ENCODE results near the gene AMY1B. TPM values are rescaled to one million over a fixed set of nuclear protein-coding genes. Genes with fewer than 3 reads are reported as not detected.
"Not testable (repeated sequence)": the region's sequence is repeated elsewhere in the genome, so short reads cannot be mapped to it uniquely, and the experiment has no call there.

AMY1B gene
- total RNA-seq: not detected in 2 replicates
- not detected for polyA plus RNA-seq (2012)

DNA sequence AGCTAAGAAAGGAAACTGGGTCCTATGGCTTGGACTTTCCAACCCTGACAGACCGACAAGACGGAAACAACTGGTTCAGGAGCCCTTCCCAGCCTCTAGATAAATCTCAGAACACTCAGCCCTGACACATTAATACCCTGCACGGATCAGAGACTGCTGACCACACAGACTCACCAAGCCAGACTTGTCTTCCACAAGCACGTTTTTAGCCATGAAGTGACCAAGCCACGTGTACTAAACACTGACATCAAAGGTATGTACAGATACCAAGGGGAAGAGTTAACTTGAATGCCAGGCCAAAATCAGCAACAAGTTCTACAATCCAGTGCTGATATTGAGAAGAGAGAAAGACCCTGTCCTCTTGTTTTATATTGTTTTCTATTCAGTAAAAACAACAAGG lies at the start of gene AMY1B:
Gene AMY1B (minus strand): TSS at position 101 of the 400 bp plus-strand sequence. CDS start 571 bp downstream, outside the sequence.
- not testable (repeated sequence) for DNase-seq (ENCODE audit: low read depth)

GRCh38 chr1:103745040-103745439 lies 49.0 kb upstream of the AMY1B start:
- DNase-seq (ENCODE audit: low read depth): not testable (repeated sequence)

DNA sequence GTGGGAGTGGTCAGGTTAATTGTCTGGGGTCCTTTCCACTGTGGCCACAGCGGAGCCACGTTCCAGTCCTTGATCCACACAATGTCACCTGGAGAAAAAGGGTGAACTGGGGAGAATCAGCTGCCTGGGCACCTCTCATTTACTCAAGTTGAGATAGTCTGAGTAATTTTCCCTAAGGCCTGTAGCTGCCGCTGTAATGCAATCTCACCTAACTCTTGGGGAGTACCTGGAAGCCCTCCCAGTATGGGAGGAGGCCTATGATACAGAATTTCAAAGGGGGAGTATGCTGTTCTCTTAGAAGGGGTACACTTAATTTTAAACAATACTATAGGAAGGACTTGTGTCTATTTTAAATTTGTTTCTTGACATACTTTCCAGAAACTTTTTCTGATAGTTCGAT lies 48.4 kb upstream of the AMY1B start:
- not testable (repeated sequence) for DNase-seq (ENCODE audit: low read depth)

DNA sequence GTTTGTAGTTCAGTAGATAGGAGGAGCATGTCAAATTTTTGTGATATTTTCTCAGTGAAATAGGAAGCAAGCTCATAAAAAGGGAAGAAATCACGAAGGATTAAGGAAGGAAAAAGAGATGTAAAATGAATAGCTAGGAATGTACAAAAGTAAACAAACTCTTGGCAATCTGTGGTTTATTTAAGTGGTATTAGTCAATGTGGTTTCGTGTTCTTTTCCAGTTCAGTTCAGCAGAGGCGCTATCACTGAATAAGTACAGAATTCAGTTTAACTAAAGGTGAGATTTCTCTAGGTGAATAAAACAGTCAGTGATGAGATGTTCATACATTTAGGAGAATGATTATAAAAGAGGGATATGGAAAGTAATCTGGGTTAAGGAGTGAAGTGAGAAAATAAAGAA lies 42.0 kb upstream of the AMY1B start:
- not testable (repeated sequence) for DNase-seq (ENCODE audit: low read depth)

- not testable (repeated sequence) for DNase-seq (ENCODE audit: low read depth)
Measured at GRCh38 chr1:103735334-103735733, 39.3 kb upstream of the AMY1B start.

- DNase-seq (ENCODE audit: low read depth): not testable (repeated sequence)
Measured at GRCh38 chr1:103721473-103721872, 25.5 kb upstream of the AMY1B start.

DNA sequence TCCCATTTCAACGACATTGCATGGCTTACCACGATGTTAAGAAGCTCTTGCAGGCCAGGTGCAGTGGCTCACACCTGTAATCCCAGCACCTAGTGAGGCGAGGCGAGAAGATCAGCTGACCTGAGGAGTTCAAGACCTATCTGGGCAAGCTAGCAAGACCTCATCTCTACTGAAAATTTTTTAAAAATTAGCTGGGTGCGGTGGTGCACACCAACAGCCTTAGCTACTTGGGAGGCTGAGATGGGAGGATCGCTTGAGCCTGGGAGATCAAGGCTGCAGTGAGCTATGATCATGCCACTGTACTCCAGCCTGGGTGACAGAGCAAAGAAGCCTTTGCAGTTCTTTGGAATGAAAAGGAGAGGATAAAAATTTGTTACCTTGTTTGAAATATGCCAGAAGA lies 21.4 kb upstream of the AMY1B start:
- DNase-seq (ENCODE audit: low read depth): not testable (repeated sequence)

DNA sequence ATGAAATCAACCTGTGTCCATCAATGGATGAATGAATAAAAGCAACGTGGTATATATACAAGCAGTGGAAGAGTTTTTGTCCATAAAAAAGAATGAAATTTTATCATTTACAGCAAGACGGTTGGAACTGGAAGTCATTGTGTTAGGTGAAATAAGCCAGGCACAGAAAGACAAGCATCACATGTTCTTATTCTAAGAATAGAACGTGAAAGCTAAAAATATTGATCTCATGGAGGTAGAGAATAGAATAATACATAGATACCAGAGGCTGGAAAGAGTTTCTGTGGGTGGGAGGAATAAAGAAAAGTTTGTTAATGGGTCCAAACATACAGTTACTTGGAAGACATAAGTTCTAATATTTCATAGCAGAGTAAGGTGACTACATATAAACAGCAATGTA lies 14.4 kb upstream of the AMY1B start:
- not testable (repeated sequence) for DNase-seq (ENCODE audit: low read depth)

DNA sequence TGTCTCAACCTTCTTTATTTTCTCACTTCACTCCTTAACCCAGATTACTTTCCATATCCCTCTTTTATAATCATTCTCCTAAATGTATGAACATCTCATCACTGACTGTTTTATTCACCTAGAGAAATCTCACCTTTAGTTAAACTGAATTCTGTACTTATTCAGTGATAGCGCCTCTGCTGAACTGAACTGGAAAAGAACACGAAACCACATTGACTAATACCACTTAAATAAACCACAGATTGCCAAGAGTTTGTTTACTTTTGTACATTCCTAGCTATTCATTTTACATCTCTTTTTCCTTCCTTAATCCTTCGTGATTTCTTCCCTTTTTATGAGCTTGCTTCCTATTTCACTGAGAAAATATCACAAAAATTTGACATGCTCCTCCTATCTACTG lies 11.7 kb upstream of the AMY1B start:
- not testable (repeated sequence) for DNase-seq (ENCODE audit: low read depth)

GRCh38 chr1:103701256-103701655 lies 5.2 kb upstream of the AMY1B start:
- DNase-seq (ENCODE audit: low read depth): not testable (repeated sequence)

- DNase-seq (ENCODE audit: low read depth): not testable (repeated sequence)
Measured at GRCh38 chr1:103700669-103701068, 4.7 kb upstream of the AMY1B start.

DNA sequence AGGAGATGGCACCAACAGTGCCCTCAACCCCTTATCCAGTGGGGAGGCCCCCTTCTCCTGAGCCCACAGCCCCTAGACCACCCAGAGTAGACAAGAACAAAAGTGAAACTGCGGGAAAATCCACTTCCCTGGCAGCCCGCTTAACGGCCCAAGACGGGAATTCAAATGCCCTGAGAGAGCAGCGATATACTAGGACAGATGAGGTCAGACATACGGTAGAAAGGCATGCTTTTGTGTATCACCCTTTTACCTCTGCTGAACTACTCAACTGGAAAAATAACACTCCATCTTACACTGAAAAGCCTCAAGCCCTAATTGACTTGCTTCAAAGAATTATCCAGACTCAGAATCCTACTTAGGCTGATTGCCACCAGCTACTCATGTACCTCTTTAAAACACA lies 1.4 kb upstream of the AMY1B start:
- DNase-seq (ENCODE audit: low read depth): not testable (repeated sequence)

DNA sequence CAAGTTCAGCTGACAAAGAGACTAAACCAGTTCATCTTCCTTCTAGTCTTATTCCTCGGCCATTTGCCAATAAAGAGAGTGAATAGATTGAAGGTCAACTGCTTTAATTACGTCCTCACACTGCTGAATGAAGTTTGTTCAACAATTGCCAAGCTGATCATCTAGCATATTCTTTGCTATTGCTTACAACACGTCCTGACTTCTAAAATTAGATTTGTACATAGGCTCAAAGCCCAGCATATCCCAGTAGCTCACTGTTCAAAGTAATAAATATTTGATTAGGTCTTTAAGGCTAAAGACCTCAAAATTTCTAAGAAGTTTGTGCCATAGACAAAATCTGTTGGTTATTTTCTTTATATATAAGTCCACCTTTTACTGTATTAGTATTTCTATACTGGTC lies 19.7 kb downstream of the AMY1B start:
- not testable (repeated sequence) for DNase-seq (ENCODE audit: low read depth)

DNA sequence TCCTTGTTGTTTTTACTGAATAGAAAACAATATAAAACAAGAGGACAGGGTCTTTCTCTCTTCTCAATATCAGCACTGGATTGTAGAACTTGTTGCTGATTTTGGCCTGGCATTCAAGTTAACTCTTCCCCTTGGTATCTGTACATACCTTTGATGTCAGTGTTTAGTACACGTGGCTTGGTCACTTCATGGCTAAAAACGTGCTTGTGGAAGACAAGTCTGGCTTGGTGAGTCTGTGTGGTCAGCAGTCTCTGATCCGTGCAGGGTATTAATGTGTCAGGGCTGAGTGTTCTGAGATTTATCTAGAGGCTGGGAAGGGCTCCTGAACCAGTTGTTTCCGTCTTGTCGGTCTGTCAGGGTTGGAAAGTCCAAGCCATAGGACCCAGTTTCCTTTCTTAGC lies 40.5 kb downstream of the AMY1B start, which contains the start of gene AMY1A:
Gene AMY1A (plus strand): TSS at position 301 of the 400 bp plus-strand sequence. CDS start 571 bp downstream, outside the sequence.
- not testable (repeated sequence) for DNase-seq (ENCODE audit: low read depth)

DNA sequence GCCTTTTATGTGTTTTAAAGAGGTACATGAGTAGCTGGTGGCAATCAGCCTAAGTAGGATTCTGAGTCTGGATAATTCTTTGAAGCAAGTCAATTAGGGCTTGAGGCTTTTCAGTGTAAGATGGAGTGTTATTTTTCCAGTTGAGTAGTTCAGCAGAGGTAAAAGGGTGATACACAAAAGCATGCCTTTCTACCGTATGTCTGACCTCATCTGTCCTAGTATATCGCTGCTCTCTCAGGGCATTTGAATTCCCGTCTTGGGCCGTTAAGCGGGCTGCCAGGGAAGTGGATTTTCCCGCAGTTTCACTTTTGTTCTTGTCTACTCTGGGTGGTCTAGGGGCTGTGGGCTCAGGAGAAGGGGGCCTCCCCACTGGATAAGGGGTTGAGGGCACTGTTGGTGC lies 41.9 kb downstream of the AMY1B start:
- DNase-seq (ENCODE audit: low read depth): not testable (repeated sequence)

DNA sequence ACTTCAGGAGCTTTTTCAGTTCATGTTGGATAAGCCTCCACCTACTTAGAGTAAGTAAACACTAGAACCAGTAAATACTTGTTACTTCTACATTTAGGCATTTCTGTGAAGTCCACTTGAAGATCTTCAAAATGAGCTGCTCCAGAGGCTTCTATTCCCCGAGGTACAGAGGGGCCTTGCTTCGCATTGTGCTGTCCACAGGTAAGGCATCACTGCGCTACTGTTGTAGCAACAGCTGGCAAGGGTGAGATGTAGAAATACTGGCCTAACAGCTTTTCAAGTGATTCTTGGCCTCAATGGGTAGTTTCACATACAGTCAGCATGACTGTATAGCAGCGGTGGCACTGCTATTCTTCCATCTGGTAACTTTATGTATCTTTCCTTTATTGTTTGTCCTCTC lies 45.1 kb downstream of the AMY1B start:
- not testable (repeated sequence) for DNase-seq (ENCODE audit: low read depth)

- DNase-seq (ENCODE audit: low read depth): not testable (repeated sequence)
Measured at GRCh38 chr1:103650305-103650704, 45.7 kb downstream of the AMY1B start.

- DNase-seq (ENCODE audit: low read depth): not testable (repeated sequence)
Measured at GRCh38 chr1:103643908-103644307, 52.1 kb downstream of the AMY1B start.

DNA sequence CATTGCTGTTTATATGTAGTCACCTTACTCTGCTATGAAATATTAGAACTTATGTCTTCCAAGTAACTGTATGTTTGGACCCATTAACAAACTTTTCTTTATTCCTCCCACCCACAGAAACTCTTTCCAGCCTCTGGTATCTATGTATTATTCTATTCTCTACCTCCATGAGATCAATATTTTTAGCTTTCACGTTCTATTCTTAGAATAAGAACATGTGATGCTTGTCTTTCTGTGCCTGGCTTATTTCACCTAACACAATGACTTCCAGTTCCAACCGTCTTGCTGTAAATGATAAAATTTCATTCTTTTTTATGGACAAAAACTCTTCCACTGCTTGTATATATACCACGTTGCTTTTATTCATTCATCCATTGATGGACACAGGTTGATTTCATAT lies 54.8 kb downstream of the AMY1B start:
- DNase-seq (ENCODE audit: low read depth): not testable (repeated sequence)

All from myocyte (in vitro differentiated cells).